PC-9 (cell line): ENCODE measurements around the gene TM2D1. TPM values are rescaled to one million over a fixed set of nuclear protein-coding genes. Genes with fewer than 3 reads are reported as not detected.

Experiments used
- BruUV-seq: library from RNA; stranded (reverse); fragments of 400-500 nt; replicated peaks from 2 replicates; lab custom pipeline; 2021; lab: Mats Ljungman, UMichigan
- CTCF ChIA-PET: fragments of 300-600 bp; sonication (Branson Sonifier 250); formaldehyde crosslinking; loops from one replicate; lab custom pipeline; 2022; ENCODE audit warnings: antibody characterized with exemption; lab: Charles Lee
- POLR2A ChIA-PET: fragments of 300-600 bp; sonication (Branson Sonifier 250); formaldehyde crosslinking; loops from one replicate; lab custom pipeline; 2022; ENCODE audit warnings: antibody characterized with exemption; ENCODE audit not compliant: unreplicated experiment; lab: Charles Lee
- DNase-seq, 2 experiments: peaks; one replicate each; pipeline versions ENCODE4 v3.0.0 to v3.0.0-alpha.2; 2015 to 2022; ENCODE audit warnings: mixed read lengths in 1 of 2
- H2AFZ ChIP-seq: fragments of 200-600 bp; sonication (generic); 2 replicates; pipeline ENCODE4 v1.8.1; 2017; ENCODE audit warnings: antibody characterized with exemption
- H3F3A ChIP-seq: fragments of 200-600 bp; sonication (generic); 2 replicates; pipeline ENCODE4 v1.8.1; 2017; ENCODE audit warnings: antibody characterized with exemption, mild to moderate bottlenecking, low read depth; ENCODE audit not compliant: insufficient read depth
- H3K27ac ChIP-seq: fragments of 200-600 bp; sonication (generic); 2 replicates; pipeline ENCODE4 v1.6.1; 2016; ENCODE audit warnings: mixed run types
- H3K27me3 ChIP-seq: fragments of 200-600 bp; sonication (generic); 2 replicates; pipeline ENCODE4 v1.6.1; 2016; ENCODE audit warnings: low read depth, mixed run types; ENCODE audit not compliant: insufficient read depth
- H3K36me3 ChIP-seq: fragments of 200-600 bp; sonication (generic); 2 replicates; pipeline ENCODE4 v1.6.1; 2016; ENCODE audit warnings: low read depth, mixed run types
- H3K4me1 ChIP-seq: fragments of 200-600 bp; sonication (generic); replicated peaks from 2 replicates; pipeline ENCODE4 v1.6.1; 2016; ENCODE audit warnings: mixed run types; ENCODE audit not compliant: insufficient read depth
- H3K4me2 ChIP-seq: fragments of 200-600 bp; sonication (generic); 2 replicates; pipeline ENCODE4 v1.6.1; 2017; ENCODE audit warnings: mixed run types
- H3K4me3 ChIP-seq: fragments of 200-600 bp; sonication (generic); 2 replicates; pipeline ENCODE4 v1.6.1; 2016; ENCODE audit warnings: mixed run types
- H3K79me2 ChIP-seq: fragments of 200-600 bp; sonication (generic); 2 replicates; pipeline ENCODE4 v1.6.1; 2017; ENCODE audit warnings: low read depth, mixed run types
- H3K9me2 ChIP-seq: fragments of 200-600 bp; sonication (generic); 2 replicates; pipeline ENCODE4 v1.8.1; 2017; ENCODE audit warnings: mild to moderate bottlenecking; ENCODE audit not compliant: insufficient read depth
- H3K9me3 ChIP-seq: fragments of 200-600 bp; sonication (generic); 2 replicates; pipeline ENCODE4 v1.8.1; 2016; ENCODE audit warnings: low read depth; ENCODE audit not compliant: insufficient read depth
- H4K20me1 ChIP-seq: fragments of 200-600 bp; sonication (generic); 2 replicates; pipeline ENCODE4 v1.8.1; 2017; ENCODE audit not compliant: insufficient read depth
- CTCF ChIP-seq: fragments of 200-600 bp; sonication (generic); conservative IDR thresholded peaks from 2 replicates; pipeline ENCODE4 v1.6.1; 2017; ENCODE audit warnings: mixed run types, antibody characterized with exemption, mild to moderate bottlenecking, moderate library complexity
- EZH2 ChIP-seq: fragments of 200-600 bp; sonication (generic); IDR thresholded peaks from 2 replicates; pipeline ENCODE4 v1.8.0; 2017; ENCODE audit warnings: antibody characterized with exemption, low read depth
- intact Hi-C: fragments of 100-400 bp; cut with micrococcal nuclease; formaldehyde crosslinking; loops from one replicate; pipeline ENCODE4 v1.10.0; 2022; ENCODE audit not compliant: unreplicated experiment
- total RNA-seq: library from RNA; stranded (reverse); gene quantifications from 2 replicates; pipeline ENCODE4 v1.2.3, GENCODE V29; 2021

The TM2D1 gene
- total RNA-seq, 1 experiment from 2014 or later, result 36.8 TPM

- Histone ChIP-seq H3F3A (0 out of 2 replicates have a peak, but pooled peaks cover 3% of the 10 kb centered on the region), H3K27ac (no peak overlapping the region), H3K9me3 (0 out of 2 replicates have a peak, but pooled peaks cover 3% of the 10 kb centered on the region), H3K4me3 (no peak overlapping the region), H3K27me3 (no peaks in the 10 kb centered on the region), H3K4me2 (no peak overlapping the region), H3K4me1 (no peaks in the 10 kb centered on the region), H2AFZ (no peak overlapping the region), H4K20me1 (no peaks in the 10 kb centered on the region), H3K9me2 (no peaks in the 10 kb centered on the region), H3K36me3 (no peaks in the 10 kb centered on the region), H3K79me2 (no peaks in the 10 kb centered on the region)
- POLR2A ChIA-PET, result no interaction called here
- intact Hi-C loops, result no loop called here
- CTCF ChIA-PET, result no interaction called here
- TF ChIP-seq EZH2 (no peak), CTCF (no peak)
- no TSS peak for BruUV-seq
- no peak for DNase-seq
Observed at GRCh38 chr1:61655453-61655852, 69.5 kb downstream of the TM2D1 start.

- no peak overlapping the region for H3K27ac ChIP-seq
- TF ChIP-seq CTCF (no peak), EZH2 (no peak)
- DNase-seq, result no peak
- ChIA-PET CTCF (no interaction called here), POLR2A (no interaction called here)
- H3K79me2 ChIP-seq, result no peaks in the 10 kb centered on the region
- H4K20me1 ChIP-seq, result no peaks in the 10 kb centered on the region
- H3K36me3 ChIP-seq, result no peaks in the 10 kb centered on the region
- 0 out of 2 replicates have a peak, but pooled peaks cover 3% of the 10 kb centered on the region for H3K9me3 ChIP-seq
- H3K4me1 ChIP-seq, result no peaks in the 10 kb centered on the region
- H3K27me3 ChIP-seq, result no peaks in the 10 kb centered on the region
- H2AFZ ChIP-seq, result no peak overlapping the region
- H3F3A ChIP-seq, result 0 out of 2 replicates have a peak, but pooled peaks cover 3% of the 10 kb centered on the region
- no peaks in the 10 kb centered on the region for H3K9me2 ChIP-seq
- BruUV-seq, result no TSS peak
- intact Hi-C loops, result no loop called here
- H3K4me2 ChIP-seq, result no peak overlapping the region
- H3K4me3 ChIP-seq, result no peak overlapping the region
Observed at GRCh38 chr1:61654067-61654466, 70.9 kb downstream of the TM2D1 start.

GRCh38 chr1:61648983-61649742, 75.8 kb downstream of the TM2D1 start:
- intact Hi-C loops, result loop anchor here (10.0 kb wide), 1 partner anchor 154 kb away; no protein-coding TSS in a partner anchor

More at GRCh38 chr1:61648983-61649742, 75.8 kb downstream of the TM2D1 start:
- no peaks in the 10 kb centered on the region for H3K27me3 ChIP-seq
- no peak overlapping the region for H3K4me3 ChIP-seq
- H3K4me2 ChIP-seq, result no peak overlapping the region
- ChIA-PET POLR2A (no interaction called here), CTCF (no interaction called here)
- H3K27ac ChIP-seq, result no peak overlapping the region
- DNase-seq, result no peak
- peaks cover 22% of the 10 kb centered on the region for H3K4me1 ChIP-seq
- no peak for TF ChIP-seq EZH2
- H3K36me3 ChIP-seq, result no peaks in the 10 kb centered on the region
- no peaks in the 10 kb centered on the region for H3K79me2 ChIP-seq
- no TSS peak for BruUV-seq
- no peaks in the 10 kb centered on the region for H3K9me3 ChIP-seq
- 0 out of 2 replicates have a peak, but pooled peaks cover 3% of the 10 kb centered on the region for H3F3A ChIP-seq
- H4K20me1 ChIP-seq, result no peaks in the 10 kb centered on the region
- no peaks in the 10 kb centered on the region for H3K9me2 ChIP-seq
- no peak overlapping the region for H2AFZ ChIP-seq
